Measurements from ENCODE around the gene AKNAD1.

Gene AKNAD1

GRCh38 chr1:108815566-108815965, 41.3 kb downstream of the AKNAD1 start:
- TF ChIP-seq CTCF (IDR thresholded peaks at IDR 0.05; ENCODE audit: low read depth, low read length) = no peak
- no peaks in the 10 kb centered on the region for H3K36me3 ChIP-seq
- H3K27ac ChIP-seq = no peak overlapping the region
- H3K27me3 ChIP-seq (ENCODE audit: insufficient read depth, low read depth, severe bottlenecking) = no peaks in the 10 kb centered on the region
- no peak overlapping the region for H3K4me3 ChIP-seq (ENCODE audit: low read depth, low read length)
- H3K9me3 ChIP-seq (ENCODE audit: severe bottlenecking) = no peaks in the 10 kb centered on the region
- DNase-seq = no peak

GRCh38 chr1:108814343-108815125, 42.4 kb downstream of the AKNAD1 start:
- Histone ChIP-seq H3K4me3 (ENCODE audit: low read depth, low read length) (no peak overlapping the region), H3K9me3 (ENCODE audit: severe bottlenecking) (no peaks in the 10 kb centered on the region), H3K36me3 (no peaks in the 10 kb centered on the region), H3K27me3 (ENCODE audit: insufficient read depth, low read depth, severe bottlenecking) (no peaks in the 10 kb centered on the region), H3K27ac (no peak overlapping the region)
- TF ChIP-seq CTCF (IDR thresholded peaks at IDR 0.05; ENCODE audit: low read depth, low read length) = no peak
- no peak for DNase-seq

- no peak for TF ChIP-seq CTCF (IDR thresholded peaks at IDR 0.05; ENCODE audit: low read depth, low read length)
- no peaks in the 10 kb centered on the region for H3K36me3 ChIP-seq
- H3K27ac ChIP-seq = no peak overlapping the region
- DNase-seq = no peak
- H3K27me3 ChIP-seq (ENCODE audit: insufficient read depth, low read depth, severe bottlenecking) = no peaks in the 10 kb centered on the region
- H3K9me3 ChIP-seq (ENCODE audit: severe bottlenecking) = no peaks in the 10 kb centered on the region
- no peak overlapping the region for H3K4me3 ChIP-seq (ENCODE audit: low read depth, low read length)
Observed at GRCh38 chr1:108813326-108813725, 43.6 kb downstream of the AKNAD1 start.

GRCh38 chr1:108811611-108812010, 45.3 kb downstream of the AKNAD1 start:
- H3K9me3 ChIP-seq (ENCODE audit: severe bottlenecking) = no peaks in the 10 kb centered on the region
- H3K27ac ChIP-seq = no peak overlapping the region
- no peak for TF ChIP-seq CTCF (IDR thresholded peaks at IDR 0.05; ENCODE audit: low read depth, low read length)
- H3K4me3 ChIP-seq (ENCODE audit: low read depth, low read length) = no peak overlapping the region
- DNase-seq = no peak
- H3K36me3 ChIP-seq = peaks cover 4% of the 10 kb centered on the region; the same call in 1 of the 2 replicates
- no peaks in the 10 kb centered on the region for H3K27me3 ChIP-seq (ENCODE audit: insufficient read depth, low read depth, severe bottlenecking)

- DNase-seq = no peak
- TF ChIP-seq CTCF (IDR thresholded peaks at IDR 0.05; ENCODE audit: low read depth, low read length) = no peak
- Histone ChIP-seq H3K36me3 (peaks cover 4% of the 10 kb centered on the region; the same call in 1 of the 2 replicates), H3K27ac (no peak overlapping the region), H3K27me3 (ENCODE audit: insufficient read depth, low read depth, severe bottlenecking) (no peaks in the 10 kb centered on the region), H3K9me3 (ENCODE audit: severe bottlenecking) (no peaks in the 10 kb centered on the region), H3K4me3 (ENCODE audit: low read depth, low read length) (no peak overlapping the region)
Observed at GRCh38 chr1:108808438-108808837, 48.5 kb downstream of the AKNAD1 start.

GRCh38 chr1:108803548-108803947, 53.3 kb downstream of the AKNAD1 start:
- H3K36me3 ChIP-seq = peaks cover 7% of the 10 kb centered on the region; the same call in 1 of the 2 replicates
- no peak overlapping the region for H3K27ac ChIP-seq
- H3K9me3 ChIP-seq (ENCODE audit: severe bottlenecking) = no peaks in the 10 kb centered on the region
- no peak overlapping the region for H3K4me3 ChIP-seq (ENCODE audit: low read depth, low read length)
- no peak for TF ChIP-seq CTCF (IDR thresholded peaks at IDR 0.05; ENCODE audit: low read depth, low read length)
- H3K27me3 ChIP-seq (ENCODE audit: insufficient read depth, low read depth, severe bottlenecking) = no peaks in the 10 kb centered on the region
- DNase-seq = no peak

Data from WERI-Rb-1 (cell line).